ENCODE data around the gene SLC2A10. TPM values are rescaled to one million over a fixed set of nuclear protein-coding genes. Genes with fewer than 3 reads are reported as not detected.

The SLC2A10 gene
- polyA plus RNA-seq, 1 donor (not counting 4 experiments of a cell fraction or from before 2014, with no cell fraction given) = not detected

DNA sequence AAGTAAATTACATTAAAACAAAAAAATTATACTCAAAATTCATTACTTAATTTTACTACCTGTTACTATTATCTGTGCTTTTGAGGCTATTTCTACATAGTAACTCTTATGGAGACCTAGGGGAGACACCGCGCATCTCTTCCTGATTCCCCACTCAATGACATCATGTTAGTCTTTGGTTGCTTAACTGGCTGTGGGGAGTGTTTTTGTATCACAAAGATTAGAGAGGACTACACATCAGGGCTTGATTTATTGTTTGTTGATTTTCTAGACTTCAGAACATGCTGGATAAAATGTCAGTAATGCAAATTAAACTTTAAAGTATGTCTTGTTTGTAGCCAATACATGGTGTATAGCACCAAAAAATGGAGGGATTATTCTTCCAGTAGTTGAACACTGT, 26.0 kb downstream of the SLC2A10 start:
- H3K4me3 ChIP-seq (ENCODE audit: control insufficient read depth in 2 of 3, extremely low read depth in 1 of 3, insufficient read depth in 2 of 3, low read depth in 1 of 3, low read length in 3 of 3) = no peak overlapping the region
- no peaks in the 10 kb centered on the region for H3K9me1 ChIP-seq (ENCODE audit: control insufficient read depth, extremely low read depth, insufficient read depth, low read length)
- H3K4me2 ChIP-seq (ENCODE audit: control insufficient read depth, extremely low read depth, insufficient read depth, low read depth, low read length) = no peak overlapping the region
- no peak overlapping the region for H3K27ac ChIP-seq (ENCODE audit: control insufficient read depth, insufficient read depth, low read length)
- dilution Hi-C loops (cut with MboI; ENCODE audit: extremely low pct_ligation_motif_present, low sequenced_read_pairs) = no loop called here
- no peaks in the 10 kb centered on the region for H4K20me1 ChIP-seq (ENCODE audit: control insufficient read depth, extremely low read depth, insufficient read depth, low read length)
- no peaks in the 10 kb centered on the region for H3K9me3 ChIP-seq (ENCODE audit: control insufficient read depth, low read depth, low read length)
- no peak overlapping the region for H2AFZ ChIP-seq (ENCODE audit: control insufficient read depth, low read length)
- DNase-seq (ENCODE audit: low read depth, low spot score) (no peak), FAIRE-seq (no peak)
- H3K4me1 ChIP-seq (ENCODE audit: control insufficient read depth, extremely low read depth, insufficient read depth, low read length) = no peaks in the 10 kb centered on the region
- H3K9ac ChIP-seq (ENCODE audit: control insufficient read depth, extremely low read depth, insufficient read depth, low read length) = no peak overlapping the region
- H3K36me3 ChIP-seq (ENCODE audit: control insufficient read depth in 2 of 2, extremely low read depth in 1 of 2, insufficient read depth in 2 of 2, low read length in 2 of 2) = no peaks in the 10 kb centered on the region
- TF ChIP-seq, protein P1, sequence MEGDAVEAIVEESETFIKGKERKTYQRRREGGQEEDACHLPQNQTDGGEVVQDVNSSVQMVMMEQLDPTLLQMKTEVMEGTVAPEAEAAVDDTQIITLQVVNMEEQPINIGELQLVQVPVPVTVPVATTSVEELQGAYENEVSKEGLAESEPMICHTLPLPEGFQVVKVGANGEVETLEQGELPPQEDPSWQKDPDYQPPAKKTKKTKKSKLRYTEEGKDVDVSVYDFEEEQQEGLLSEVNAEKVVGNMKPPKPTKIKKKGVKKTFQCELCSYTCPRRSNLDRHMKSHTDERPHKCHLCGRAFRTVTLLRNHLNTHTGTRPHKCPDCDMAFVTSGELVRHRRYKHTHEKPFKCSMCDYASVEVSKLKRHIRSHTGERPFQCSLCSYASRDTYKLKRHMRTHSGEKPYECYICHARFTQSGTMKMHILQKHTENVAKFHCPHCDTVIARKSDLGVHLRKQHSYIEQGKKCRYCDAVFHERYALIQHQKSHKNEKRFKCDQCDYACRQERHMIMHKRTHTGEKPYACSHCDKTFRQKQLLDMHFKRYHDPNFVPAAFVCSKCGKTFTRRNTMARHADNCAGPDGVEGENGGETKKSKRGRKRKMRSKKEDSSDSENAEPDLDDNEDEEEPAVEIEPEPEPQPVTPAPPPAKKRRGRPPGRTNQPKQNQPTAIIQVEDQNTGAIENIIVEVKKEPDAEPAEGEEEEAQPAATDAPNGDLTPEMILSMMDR (optimal IDR thresholded peaks at IDR 0.05 in 1 of 3, IDR thresholded peaks at IDR 0.05 in 1 of 3, conservative IDR thresholded peaks at IDR 0.05 in 1 of 3; ENCODE audit: extremely low read depth in 1 of 3, insufficient read depth in 2 of 3, low read length in 3 of 3) = no peak
- no peak for TF ChIP-seq EZH2 (IDR thresholded peaks at IDR 0.05; ENCODE audit: low read length)
- H3K27me3 ChIP-seq (ENCODE audit: control insufficient read depth, extremely low read depth, insufficient read depth, low read length) = no peaks in the 10 kb centered on the region
- H3K79me2 ChIP-seq (ENCODE audit: control insufficient read depth, insufficient read depth, low read length) = no peaks in the 10 kb centered on the region

DNA sequence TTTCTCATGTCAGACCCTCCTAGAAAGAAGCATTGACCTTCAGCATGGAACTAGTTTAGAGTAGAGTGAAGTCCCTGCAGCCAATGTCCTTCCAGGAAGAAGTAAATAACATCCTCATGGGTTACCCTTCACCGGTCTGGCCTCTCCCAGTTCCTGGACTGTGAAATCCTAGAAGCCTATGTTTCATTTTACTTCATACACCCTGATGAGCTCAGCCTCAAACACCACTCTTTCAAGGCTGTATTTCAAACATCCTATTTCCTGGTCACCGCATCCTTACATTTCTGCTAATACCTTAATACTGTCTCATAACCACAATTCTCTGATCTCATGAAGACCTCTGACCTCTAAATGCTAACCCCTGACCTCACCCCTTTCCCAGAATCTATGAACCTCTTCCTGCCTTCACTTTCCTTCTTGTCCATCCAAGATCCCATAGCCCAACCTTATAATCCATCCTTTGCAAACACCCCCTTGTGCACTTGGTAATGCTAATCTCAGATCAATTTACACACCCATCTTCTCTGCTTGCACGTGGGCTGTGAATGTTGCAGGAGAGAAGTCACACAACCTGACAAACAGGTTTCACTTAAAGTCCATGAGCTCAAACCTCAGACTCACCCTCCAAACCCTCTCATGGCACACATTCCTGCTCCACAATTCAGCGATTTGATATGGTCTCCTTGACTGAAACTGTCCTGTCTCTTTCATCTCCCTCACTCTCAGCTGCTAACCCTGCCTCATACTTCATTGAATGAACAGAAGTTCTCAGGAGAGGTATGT, 30.2 kb downstream of the SLC2A10 start:
- no peak for FAIRE-seq
- no peak for DNase-seq (ENCODE audit: low read depth, low spot score)
- no peak overlapping the region for H3K27ac ChIP-seq (ENCODE audit: control insufficient read depth, insufficient read depth, low read length)

More for the DNA sequence above, 30.2 kb downstream of the SLC2A10 start:
- no peaks in the 10 kb centered on the region for H3K9me3 ChIP-seq (ENCODE audit: control insufficient read depth, low read depth, low read length)
- no peak overlapping the region for H2AFZ ChIP-seq (ENCODE audit: control insufficient read depth, low read length)
- no peak overlapping the region for H3K4me2 ChIP-seq (ENCODE audit: control insufficient read depth, extremely low read depth, insufficient read depth, low read depth, low read length)
- no peak overlapping the region for H3K4me3 ChIP-seq (ENCODE audit: control insufficient read depth in 2 of 3, extremely low read depth in 1 of 3, insufficient read depth in 2 of 3, low read depth in 1 of 3, low read length in 3 of 3)
- H3K9me1 ChIP-seq (ENCODE audit: control insufficient read depth, extremely low read depth, insufficient read depth, low read length) = no peaks in the 10 kb centered on the region
- H3K4me1 ChIP-seq (ENCODE audit: control insufficient read depth, extremely low read depth, insufficient read depth, low read length) = no peaks in the 10 kb centered on the region
- TF ChIP-seq EZH2 (IDR thresholded peaks at IDR 0.05; ENCODE audit: low read length) = no peak
- TF ChIP-seq, protein P1 (optimal IDR thresholded peaks at IDR 0.05 in 1 of 3, IDR thresholded peaks at IDR 0.05 in 1 of 3, conservative IDR thresholded peaks at IDR 0.05 in 1 of 3; ENCODE audit: extremely low read depth in 1 of 3, insufficient read depth in 2 of 3, low read length in 3 of 3) = no peak
- no peaks in the 10 kb centered on the region for H3K27me3 ChIP-seq (ENCODE audit: control insufficient read depth, extremely low read depth, insufficient read depth, low read length)
- H3K36me3 ChIP-seq (ENCODE audit: control insufficient read depth in 2 of 2, extremely low read depth in 1 of 2, insufficient read depth in 2 of 2, low read length in 2 of 2) = no peaks in the 10 kb centered on the region
- dilution Hi-C loops (cut with MboI; ENCODE audit: extremely low pct_ligation_motif_present, low sequenced_read_pairs) = no loop called here
- H3K9ac ChIP-seq (ENCODE audit: control insufficient read depth, extremely low read depth, insufficient read depth, low read length) = no peak overlapping the region
- no peaks in the 10 kb centered on the region for H3K79me2 ChIP-seq (ENCODE audit: control insufficient read depth, insufficient read depth, low read length)
- H4K20me1 ChIP-seq (ENCODE audit: control insufficient read depth, extremely low read depth, insufficient read depth, low read length) = no peaks in the 10 kb centered on the region

Data from keratinocyte (primary cell).